ENCODE data around the gene CEP131.

Gene CEP131

DNA sequence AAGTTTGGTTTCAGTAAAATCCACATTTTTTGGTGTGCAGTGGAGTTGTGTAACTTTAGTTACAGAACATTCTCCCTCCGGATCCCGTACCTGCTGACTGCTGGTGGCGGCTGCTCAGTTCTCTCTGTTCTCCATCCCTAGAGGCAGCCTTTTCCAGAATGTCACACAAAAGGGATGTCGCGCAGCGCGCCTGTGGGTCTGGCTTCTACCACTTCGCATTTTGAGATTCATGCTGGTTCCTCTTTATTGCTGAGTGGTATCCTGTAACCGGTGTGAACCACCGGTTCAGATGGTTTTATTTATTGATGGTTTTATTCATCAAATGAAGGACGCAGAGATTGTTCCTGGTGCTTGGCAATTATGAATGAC lies 981 bp upstream of the CEP131 start:
- no peak for DNase-seq (ENCODE audit: low spot score)

DNA sequence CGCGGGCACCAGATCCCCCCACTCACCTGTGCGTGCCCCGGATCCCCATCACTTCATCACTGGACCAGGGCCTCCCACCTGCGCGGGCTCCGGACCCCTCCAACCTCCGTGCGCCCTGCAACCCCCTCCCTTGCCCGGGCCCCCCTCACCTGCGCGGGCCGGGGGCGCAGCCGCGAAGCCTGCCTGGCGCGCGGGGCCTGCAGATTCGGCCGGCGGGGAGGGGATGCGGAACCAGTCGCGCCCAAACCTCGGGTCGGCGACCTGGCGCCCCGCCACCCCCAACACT lies 202 bp downstream of the CEP131 start:
- DNase-seq (ENCODE audit: low spot score) = no peak

DNA sequence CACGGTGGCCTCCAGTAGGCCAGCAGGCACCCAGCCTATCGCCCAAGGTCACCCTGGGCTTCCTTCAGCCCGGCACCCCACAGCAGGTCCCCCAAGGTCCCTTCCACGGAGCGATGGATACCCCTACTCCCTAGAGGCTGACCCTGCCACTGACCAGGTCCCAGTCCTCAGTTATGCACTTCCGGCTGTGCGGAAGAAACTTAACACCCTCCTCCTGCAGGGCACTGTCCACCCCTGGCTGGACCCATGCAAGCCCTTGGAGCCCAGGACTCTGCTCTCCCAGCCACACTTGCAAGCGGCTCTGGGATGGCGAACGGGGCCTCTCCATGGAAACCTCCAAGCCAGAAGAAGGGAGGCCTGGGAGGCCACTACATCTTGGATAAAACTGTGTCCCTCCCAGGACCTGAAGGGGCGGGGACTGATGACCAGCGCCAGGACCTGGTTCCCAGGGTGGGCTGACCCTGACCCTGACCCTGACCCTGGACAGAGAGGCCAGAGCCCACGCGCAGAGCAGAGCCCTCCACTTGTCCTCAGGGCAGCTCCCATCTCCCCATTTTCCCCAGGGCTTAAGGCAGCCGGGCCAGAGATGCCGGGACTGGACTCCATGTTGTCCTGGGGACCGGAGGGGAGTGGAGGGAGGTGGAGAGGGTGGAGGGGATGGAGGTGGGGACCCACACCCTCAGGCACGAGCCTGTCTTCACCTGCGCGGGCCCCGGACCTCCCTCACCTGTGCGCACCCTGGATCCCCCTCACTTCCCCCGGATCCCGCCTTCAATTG lies 734 bp downstream of the CEP131 start:
- peak; percentile 18 for DNase-seq (ENCODE audit: low spot score)

- DNase-seq (ENCODE audit: low spot score) = no peak
These were observed 1.4 kb downstream of the CEP131 start for GRCh38 chr17:81221371-81221841.

DNA sequence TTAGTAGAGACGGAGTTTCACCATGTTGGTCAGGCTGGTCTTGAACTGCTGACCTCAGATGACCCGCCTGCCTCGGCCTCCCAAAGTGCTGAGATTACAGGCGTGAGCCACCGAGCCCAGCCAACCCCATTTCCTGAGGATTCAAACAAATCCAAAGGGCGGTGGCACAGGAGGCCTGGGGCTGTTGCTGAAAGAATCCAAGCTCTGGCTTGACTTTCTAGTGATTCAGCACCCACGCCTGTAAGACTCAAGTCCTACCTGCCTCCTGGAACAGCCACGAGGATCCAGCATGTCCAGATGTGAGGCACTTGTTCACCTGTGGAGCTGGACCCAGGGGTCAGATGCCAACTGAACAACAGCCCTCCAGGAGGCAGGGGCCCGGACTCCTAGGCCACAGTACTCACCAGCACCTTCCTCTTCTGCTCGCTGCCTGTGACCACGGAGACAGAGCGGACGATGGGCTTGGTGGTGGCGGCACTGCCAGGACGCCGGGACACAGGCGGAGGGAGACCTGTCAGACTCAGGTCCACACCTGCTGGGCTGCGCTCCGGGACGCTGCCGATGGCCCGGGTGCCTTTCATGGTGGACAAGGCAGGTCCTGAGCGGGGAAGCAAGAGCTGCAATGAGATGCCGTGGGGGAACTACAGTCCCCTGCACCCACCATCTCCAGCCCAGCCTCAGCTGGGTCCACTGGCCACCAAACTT lies 3.1 kb downstream of the CEP131 start:
- DNase-seq (ENCODE audit: low spot score) = no peak

GRCh38 chr17:81218991-81219390 lies 3.8 kb downstream of the CEP131 start:
- DNase-seq (ENCODE audit: low spot score) = no peak

GRCh38 chr17:81218459-81218858 lies 4.3 kb downstream of the CEP131 start:
- DNase-seq (ENCODE audit: low spot score) = no peak

GRCh38 chr17:81217491-81217890 lies 5.3 kb downstream of the CEP131 start:
- DNase-seq (ENCODE audit: low spot score) = no peak

GRCh38 chr17:81213978-81214377 lies 8.8 kb downstream of the CEP131 start:
- DNase-seq (ENCODE audit: low spot score) = no peak

DNA sequence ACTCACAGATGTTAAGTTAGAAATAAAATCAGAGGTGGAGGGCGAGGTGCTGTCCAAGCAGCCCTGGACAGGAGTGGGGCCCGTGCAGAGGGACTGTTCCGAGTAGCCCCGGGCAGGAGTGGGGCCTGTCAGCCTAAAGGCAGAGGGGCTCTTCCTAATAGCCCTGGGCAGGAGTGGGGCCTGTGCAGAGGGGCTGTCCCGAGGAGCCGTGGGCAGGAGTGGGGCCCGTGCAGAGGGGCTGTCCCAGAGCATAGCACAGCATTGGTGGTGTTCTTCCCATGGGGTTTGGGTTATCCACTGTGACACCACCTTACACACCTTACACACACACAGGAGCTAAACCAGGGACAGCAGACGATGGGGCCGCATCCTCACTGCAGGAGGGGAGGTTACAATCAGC lies 10.4 kb downstream of the CEP131 start:
- DNase-seq (ENCODE audit: low spot score) = no peak

DNA sequence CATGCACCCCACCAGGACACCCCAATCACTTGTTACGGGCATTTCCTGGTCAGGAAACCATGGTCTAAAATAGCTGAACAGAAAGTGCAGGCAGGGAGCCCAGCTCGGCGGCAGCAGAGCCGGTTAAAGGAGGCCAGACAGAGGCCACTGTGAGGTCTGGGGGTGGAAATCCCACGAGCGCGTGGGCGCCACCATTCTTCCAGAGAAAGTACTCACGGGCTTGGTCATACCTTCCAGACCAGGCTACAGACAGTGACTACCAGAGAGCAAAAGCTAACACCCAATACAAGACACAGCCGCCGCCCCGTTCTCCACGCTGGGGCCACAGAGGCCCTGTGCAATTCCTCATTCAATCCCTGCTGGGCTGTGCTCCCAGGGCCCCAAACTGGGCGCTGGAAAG lies 11.9 kb downstream of the CEP131 start:
- DNase-seq (ENCODE audit: low spot score) = no peak

GRCh38 chr17:81210466-81210865 lies 12.3 kb downstream of the CEP131 start:
- DNase-seq (ENCODE audit: low spot score) = no peak

DNA sequence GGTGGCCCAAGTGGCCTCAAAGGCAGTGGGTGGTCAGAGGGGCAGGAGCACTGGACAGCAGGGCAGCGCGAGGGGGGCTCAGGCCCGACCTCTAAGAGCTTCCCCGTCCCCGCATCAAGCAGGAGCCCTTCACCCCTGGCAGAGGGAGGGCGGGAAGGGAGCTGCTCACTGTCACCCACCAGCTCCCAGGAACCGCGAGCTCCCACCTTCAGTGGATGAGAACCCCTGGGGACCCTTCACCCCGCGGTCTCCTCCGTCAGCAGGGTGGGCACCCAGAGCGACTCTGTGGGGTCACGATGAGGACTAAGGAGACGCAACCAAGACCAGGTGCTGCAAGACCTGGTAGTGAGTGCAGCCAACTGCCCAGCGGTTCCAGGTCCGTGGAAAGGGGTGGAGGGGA lies 13.6 kb downstream of the CEP131 start:
- DNase-seq (ENCODE audit: low spot score) = no peak

GRCh38 chr17:81208651-81209050 lies 14.1 kb downstream of the CEP131 start:
- no peak for DNase-seq (ENCODE audit: low spot score)

DNA sequence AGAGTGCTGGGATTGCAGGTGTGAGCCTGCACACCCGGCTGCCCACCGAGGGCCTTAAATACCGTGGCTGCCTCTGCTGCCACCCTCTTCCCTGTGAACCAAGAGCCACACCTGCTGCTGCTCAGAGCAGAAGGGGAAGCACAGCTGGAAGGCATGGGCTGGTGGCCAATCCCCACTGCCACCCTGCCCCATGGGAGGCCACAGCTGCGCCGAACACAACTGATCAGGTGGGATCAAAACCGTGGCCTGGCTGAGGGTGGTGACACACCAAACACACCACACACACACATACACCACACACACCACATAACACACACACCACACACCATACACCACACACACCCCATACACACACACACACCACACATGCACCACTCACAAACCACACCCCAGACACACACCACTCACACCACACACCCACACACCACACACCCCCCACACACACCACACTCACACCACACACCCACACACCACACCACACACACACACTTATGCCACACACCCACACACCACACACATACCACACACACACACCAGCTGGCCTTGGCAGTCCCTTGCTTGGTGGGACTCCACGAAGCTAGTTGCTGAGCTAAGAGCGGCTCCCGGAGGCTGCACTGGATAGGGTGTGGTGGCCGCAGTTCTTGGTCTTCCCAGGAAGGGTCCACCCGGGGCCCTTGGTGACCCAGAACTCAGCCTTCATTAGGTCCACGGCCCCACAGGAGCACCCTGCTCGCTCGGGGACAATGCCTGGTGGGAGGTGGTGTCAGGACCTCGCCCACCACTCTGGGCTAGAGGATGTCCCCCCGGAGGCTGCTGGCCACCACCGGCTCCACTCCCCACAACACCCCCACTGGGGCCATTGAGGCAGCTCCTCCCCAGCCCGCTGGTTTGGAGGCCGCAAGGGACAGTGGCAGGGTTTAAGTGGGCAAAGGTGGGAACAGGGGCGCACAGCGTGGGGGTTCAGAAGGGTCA lies 14.9 kb downstream of the CEP131 start:
- no peak for DNase-seq (ENCODE audit: low spot score)

DNA sequence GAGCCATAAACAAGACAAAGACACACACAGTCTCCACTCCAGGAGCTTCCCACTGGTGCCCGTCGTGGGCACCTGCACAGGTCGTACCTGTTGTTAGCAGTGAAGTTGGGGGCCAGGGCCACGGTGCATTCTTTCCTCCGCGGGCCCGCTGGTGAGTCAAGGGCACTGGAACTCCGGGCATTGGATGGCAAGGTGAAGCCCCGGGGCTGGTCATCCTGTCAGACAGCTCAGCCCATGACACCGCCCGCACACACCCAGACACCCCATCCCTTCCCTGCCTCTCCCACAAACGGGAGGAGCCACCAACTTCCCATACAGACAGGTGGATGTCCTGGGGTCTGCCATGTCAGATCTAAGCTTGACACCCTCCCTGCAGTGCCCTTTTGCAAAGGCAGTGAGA lies 16.1 kb downstream of the CEP131 start:
- no peak for DNase-seq (ENCODE audit: low spot score)

DNA sequence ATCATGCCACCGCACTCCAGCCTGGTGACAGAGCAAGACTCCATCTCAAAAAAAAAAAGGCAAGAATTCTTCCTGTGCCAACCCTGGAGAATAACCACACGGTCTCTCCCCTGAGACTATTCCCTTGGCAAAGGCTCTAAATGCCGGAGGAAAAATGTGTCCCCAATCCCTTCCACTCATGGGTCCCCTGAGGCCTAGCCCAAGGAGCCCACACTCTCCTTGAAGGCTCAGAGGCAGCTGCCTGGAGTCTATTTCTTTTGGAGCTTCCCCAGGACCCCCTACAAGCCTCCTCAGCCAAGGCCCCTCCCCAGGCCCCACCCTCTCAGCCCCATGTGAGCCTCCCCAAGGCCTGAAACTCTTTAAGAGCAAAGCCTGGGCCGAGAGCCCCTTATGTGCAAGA lies 16.6 kb downstream of the CEP131 start:
- DNase-seq (ENCODE audit: low spot score) = no peak

DNA sequence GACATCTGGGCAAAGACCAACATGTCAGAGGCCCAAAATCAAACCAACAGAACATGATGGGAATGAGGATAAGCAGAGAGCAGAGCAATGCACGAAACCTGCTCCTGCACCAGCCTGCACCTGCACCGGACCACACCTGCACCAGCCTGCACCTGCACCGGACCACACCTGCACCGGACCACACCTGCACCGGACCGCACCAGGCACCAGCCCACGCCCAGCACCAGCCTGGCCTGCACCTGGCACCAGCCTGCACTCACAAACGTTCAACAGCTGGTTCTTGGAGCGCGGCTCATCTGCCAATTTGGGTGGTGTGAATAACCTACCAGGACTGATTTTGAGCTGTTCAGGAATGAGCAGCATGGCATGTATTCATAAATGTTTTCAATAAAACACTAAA lies 18.2 kb downstream of the CEP131 start:
- DNase-seq (ENCODE audit: low spot score) = no peak

- DNase-seq (ENCODE audit: low spot score) = no peak
These were observed 19.6 kb downstream of the CEP131 start for GRCh38 chr17:81203136-81203535.

DNA sequence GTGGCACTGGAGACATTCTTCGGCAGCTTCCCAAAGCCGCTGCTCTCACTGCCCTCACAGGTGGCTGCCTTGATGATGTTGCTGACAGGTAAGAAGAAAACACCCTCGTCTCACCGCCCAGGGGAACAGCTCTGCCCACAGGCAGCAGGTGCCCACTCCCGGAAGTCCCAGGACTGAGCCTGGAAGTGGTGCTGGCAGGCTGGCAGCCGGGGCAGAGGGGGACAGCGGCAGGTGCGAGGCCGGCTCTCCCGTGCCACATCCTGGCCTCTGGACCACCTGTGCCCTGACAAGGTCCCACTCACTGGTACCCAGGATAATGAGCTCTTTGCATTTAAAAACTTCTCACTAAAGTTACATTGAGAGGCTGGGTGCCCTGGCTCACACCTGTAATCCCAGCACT lies 20.4 kb downstream of the CEP131 start:
- no peak for DNase-seq (ENCODE audit: low spot score)

DNA sequence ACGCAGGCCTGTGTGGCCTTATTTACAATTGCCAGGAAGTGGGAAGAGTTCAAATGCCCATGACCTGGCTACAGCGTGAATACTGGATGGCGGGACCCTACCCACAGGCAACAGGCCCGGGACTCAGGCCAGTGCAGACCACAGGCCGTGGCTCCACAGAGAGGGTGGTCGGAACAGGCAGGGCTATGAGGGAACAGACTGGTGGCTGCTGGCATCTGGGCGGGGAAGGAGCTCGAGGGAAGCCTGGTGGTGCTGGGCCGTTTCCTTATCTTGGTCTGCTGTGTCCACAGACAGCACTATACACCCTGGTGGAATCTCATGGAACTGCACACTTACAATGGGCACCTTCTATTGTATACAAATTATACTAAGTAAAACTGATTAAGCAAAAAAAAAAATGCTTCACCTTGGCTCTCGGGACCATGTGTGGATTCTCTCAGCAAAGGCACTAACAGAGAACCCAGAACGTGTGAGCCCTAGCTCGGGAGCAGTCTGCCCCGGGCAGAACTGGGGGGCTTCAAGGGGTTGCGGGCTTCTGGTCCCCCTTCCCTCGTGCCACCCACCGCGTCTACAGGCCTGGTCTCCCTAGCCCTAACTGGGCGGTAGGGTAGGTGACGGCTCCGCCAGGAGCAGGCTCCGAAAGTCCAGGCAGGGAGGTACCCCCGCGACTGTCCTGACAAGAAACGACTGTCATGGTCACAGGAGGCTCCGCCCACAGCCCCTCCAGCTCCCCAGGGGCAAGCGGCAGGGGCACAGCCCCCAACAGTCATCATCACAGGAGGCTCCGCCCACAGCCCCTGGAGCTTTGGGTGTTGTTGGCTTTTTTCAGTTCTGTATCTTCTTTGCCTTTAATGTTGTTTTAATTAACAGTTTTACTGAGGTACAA lies 21.8 kb downstream of the CEP131 start:
- DNase-seq (ENCODE audit: low spot score) = peak; percentile 81

DNA sequence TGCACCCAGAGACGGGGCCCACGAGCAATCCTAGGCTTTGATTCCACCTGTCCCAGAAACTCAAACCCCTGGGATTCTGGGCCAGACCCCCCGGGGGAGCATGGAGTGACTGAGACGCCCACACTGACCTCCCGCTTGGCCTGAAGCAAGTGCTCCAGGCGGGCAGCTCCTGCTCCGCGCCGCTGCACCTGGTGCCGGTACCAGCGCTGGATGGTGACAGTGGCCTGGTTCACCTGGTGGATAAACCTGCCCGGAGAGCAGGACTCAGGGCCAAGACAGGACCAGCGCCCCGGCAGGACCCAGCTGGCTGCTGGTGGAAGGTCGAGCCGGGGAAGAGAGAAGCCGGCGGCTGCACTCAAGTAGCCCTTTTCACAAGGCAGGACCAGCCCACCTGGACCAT lies 22.6 kb downstream of the CEP131 start:
- DNase-seq (ENCODE audit: low spot score) = no peak

Measured in AG08395 (cell line).